IPS DF 6.9 (cell line): Measurements from ENCODE around the gene JARID2.

Experiments
- DNase-seq: peaks from one replicate; pipeline ENCODE4 v3.0.0-alpha.2; 2013; ENCODE audit warnings: low read depth, low spot score
- H3K27ac ChIP-seq: one replicate; pipeline ENCODE4 v1.5.1; 2013; ENCODE audit warnings: low read length, control low read depth
- H3K27me3 ChIP-seq: 2 replicates; pipeline ENCODE4 v1.6.1; 2013; ENCODE audit warnings: mild to moderate bottlenecking, low read length; ENCODE audit not compliant: control insufficient read depth, insufficient read depth
- H3K36me3 ChIP-seq: 2 replicates; pipeline ENCODE4 v1.6.1; 2013; ENCODE audit warnings: low read length; ENCODE audit not compliant: control insufficient read depth, insufficient read depth
- H3K4me1 ChIP-seq: 2 replicates; pipeline ENCODE4 v1.6.1; 2013; ENCODE audit warnings: low read length; ENCODE audit not compliant: control insufficient read depth, insufficient read depth
- H3K4me3 ChIP-seq: 2 replicates; pipeline ENCODE4 v1.5.1; 2013; ENCODE audit warnings: mild to moderate bottlenecking, low read length
- H3K9me3 ChIP-seq: 2 replicates; pipeline ENCODE4 v1.6.1; 2013; ENCODE audit warnings: low read length, inconsistent platforms; ENCODE audit not compliant: control insufficient read depth, insufficient read depth
- WGBS: extraction: QIAGEN DNeasy Blood & Tissue Kit; methylation state at CpG from one replicate; pipeline ENCODE4 v1.1.7; 2013; ENCODE audit warnings: mixed read lengths, missing lambda C conversion rate; ENCODE audit not compliant: insufficient read length, insufficient coverage; 5-methylcytosine and 5-hydroxymethylcytosine counted together

The JARID2 gene

GRCh38 chr6:15426901-15427300 is 181.0 kb downstream of the JARID2 start:
- H3K27me3 ChIP-seq = no peaks in the 10 kb centered on the region
- no CpG with 5 or more reads among the region's 3 CpGs for WGBS
- H3K36me3 ChIP-seq = no peaks in the 10 kb centered on the region
- no peaks in the 10 kb centered on the region for H3K9me3 ChIP-seq
- H3K4me1 ChIP-seq = peaks cover 16% of the 10 kb centered on the region
- no peak overlapping the region for H3K27ac ChIP-seq
- DNase-seq = no peak
- no peak overlapping the region for H3K4me3 ChIP-seq

DNA sequence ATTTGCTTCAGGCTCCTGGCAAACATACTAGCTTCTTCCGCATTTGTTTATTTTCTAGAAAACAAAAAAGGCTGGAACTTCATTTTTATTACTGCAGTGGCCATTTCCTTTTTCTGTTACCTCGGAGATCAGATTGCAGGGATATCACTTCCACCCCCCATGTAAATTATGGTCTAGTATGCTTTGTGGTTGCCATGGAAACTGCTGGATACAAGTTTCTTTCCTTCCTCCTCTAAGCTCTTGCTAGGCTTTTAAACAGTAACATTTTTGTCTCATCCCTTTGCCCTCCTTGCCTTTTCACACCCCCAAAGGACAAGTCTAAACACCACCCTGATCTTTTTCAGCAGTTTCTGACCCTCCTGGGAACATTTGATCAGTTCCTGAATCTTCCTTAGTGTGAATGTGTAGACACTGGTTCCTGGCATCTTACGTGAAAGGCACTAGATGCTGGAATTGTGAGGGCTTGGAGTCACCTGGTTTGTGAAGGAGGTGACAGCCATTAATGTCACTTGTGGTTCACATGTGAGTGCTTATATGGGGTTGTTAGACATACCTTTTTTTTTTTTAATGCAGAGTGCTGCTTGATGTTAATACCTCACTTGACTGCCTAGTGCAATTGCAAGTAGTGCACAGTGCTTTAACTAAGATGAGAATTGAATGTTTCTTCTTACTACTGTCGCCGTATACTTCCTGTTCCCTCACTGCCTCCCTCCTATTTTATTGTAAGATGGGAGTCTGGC is 181.6 kb downstream of the JARID2 start:
- Histone ChIP-seq H3K36me3 (no peaks in the 10 kb centered on the region), H3K27ac (no peak overlapping the region), H3K9me3 (no peaks in the 10 kb centered on the region), H3K27me3 (no peaks in the 10 kb centered on the region), H3K4me3 (no peak overlapping the region), H3K4me1 (peaks cover 19% of the 10 kb centered on the region)
- no peak for DNase-seq
- WGBS = no CpG with 5 or more reads among the region's 5 CpGs

- H3K27ac ChIP-seq = no peak overlapping the region
- H3K4me3 ChIP-seq = no peak overlapping the region
- DNase-seq = no peak
- WGBS = no CpG with 5 or more reads among the region's 12 CpGs
- H3K36me3 ChIP-seq = no peaks in the 10 kb centered on the region
- no peaks in the 10 kb centered on the region for H3K9me3 ChIP-seq
- H3K4me1 ChIP-seq = peaks cover 23% of the 10 kb centered on the region
- no peaks in the 10 kb centered on the region for H3K27me3 ChIP-seq
Measured at GRCh38 chr6:15429141-15430110, 183.6 kb downstream of the JARID2 start.

- Histone ChIP-seq H3K4me1 (peaks cover 23% of the 10 kb centered on the region), H3K27ac (no peak overlapping the region)
- WGBS = no CpG with 5 or more reads among the region's 2 CpGs
Measured at GRCh38 chr6:15430186-15430585, 184.3 kb downstream of the JARID2 start.

GRCh38 chr6:15430931-15431405 is 185.1 kb downstream of the JARID2 start:
- Histone ChIP-seq H3K4me1 (peaks cover 23% of the 10 kb centered on the region), H3K4me3 (no peak overlapping the region), H3K9me3 (no peaks in the 10 kb centered on the region), H3K27ac (no peak overlapping the region), H3K27me3 (no peaks in the 10 kb centered on the region), H3K36me3 (no peaks in the 10 kb centered on the region)
- no CpG with 5 or more reads among the region's 6 CpGs for WGBS
- no peak for DNase-seq

More at GRCh38 chr6:15430186-15430585, 184.3 kb downstream of the JARID2 start:
- no peak for DNase-seq
- H3K27me3 ChIP-seq = no peaks in the 10 kb centered on the region
- no peak overlapping the region for H3K4me3 ChIP-seq
- no peaks in the 10 kb centered on the region for H3K9me3 ChIP-seq
- H3K36me3 ChIP-seq = no peaks in the 10 kb centered on the region

- Histone ChIP-seq H3K27ac (no peak overlapping the region), H3K9me3 (no peaks in the 10 kb centered on the region), H3K4me1 (peaks cover 25% of the 10 kb centered on the region), H3K27me3 (no peaks in the 10 kb centered on the region), H3K4me3 (no peak overlapping the region), H3K36me3 (no peaks in the 10 kb centered on the region)
- WGBS = no CpG with 5 or more reads among the region's 9 CpGs
- DNase-seq = no peak
Measured at GRCh38 chr6:15431762-15432483, 186.1 kb downstream of the JARID2 start.

GRCh38 chr6:15433511-15433861 is 187.6 kb downstream of the JARID2 start:
- H3K27ac ChIP-seq = no peak overlapping the region
- peaks cover 30% of the 10 kb centered on the region for H3K4me1 ChIP-seq
- WGBS = no CpG with 5 or more reads among the region's 2 CpGs
- no peak for DNase-seq
- no peak overlapping the region for H3K4me3 ChIP-seq
- no peaks in the 10 kb centered on the region for H3K36me3 ChIP-seq
- no peaks in the 10 kb centered on the region for H3K27me3 ChIP-seq
- no peaks in the 10 kb centered on the region for H3K9me3 ChIP-seq

DNA sequence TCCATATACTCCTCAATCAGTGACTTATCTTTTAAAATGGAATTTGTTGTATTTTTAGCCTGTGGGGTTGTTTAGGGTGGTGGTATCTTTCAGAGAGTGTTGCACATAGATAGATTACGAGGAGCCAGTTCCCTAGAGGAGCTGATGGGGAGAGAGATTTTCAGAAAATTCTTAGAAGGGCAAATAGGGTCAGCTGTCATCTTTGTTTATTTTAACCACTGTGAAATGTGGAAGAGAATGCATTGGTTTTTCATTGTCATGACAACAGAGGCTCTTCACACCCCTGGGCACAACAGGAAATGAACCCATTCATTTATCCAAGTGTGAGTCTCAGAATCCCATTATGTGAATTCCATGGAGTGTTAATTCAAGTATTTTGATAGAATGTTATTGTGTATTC is 188.4 kb downstream of the JARID2 start:
- H3K9me3 ChIP-seq = no peaks in the 10 kb centered on the region
- peaks cover 30% of the 10 kb centered on the region for H3K4me1 ChIP-seq
- DNase-seq = no peak

GRCh38 chr6:15434823-15435380 is 189.0 kb downstream of the JARID2 start:
- DNase-seq = no peak
- WGBS = no CpG with 5 or more reads among the region's 2 CpGs
- no peak overlapping the region for H3K27ac ChIP-seq

More for the DNA sequence above, 188.4 kb downstream of the JARID2 start:
- Histone ChIP-seq H3K27ac (no peak overlapping the region), H3K4me3 (no peak overlapping the region), H3K27me3 (no peaks in the 10 kb centered on the region), H3K36me3 (no peaks in the 10 kb centered on the region)
- WGBS = no CpG with 5 or more reads among the region's 1 CpG

GRCh38 chr6:15435468-15435867 is 189.6 kb downstream of the JARID2 start:
- Histone ChIP-seq H3K27ac (no peak overlapping the region), H3K4me3 (no peak overlapping the region), H3K4me1 (peaks cover 32% of the 10 kb centered on the region), H3K27me3 (no peaks in the 10 kb centered on the region), H3K36me3 (no peaks in the 10 kb centered on the region), H3K9me3 (no peaks in the 10 kb centered on the region)
- no CpG with 5 or more reads among the region's 1 CpG for WGBS
- DNase-seq = no peak

More at GRCh38 chr6:15434823-15435380, 189.0 kb downstream of the JARID2 start:
- Histone ChIP-seq H3K4me3 (no peak overlapping the region), H3K4me1 (peaks cover 30% of the 10 kb centered on the region), H3K9me3 (no peaks in the 10 kb centered on the region), H3K27me3 (no peaks in the 10 kb centered on the region), H3K36me3 (no peaks in the 10 kb centered on the region)
